Lung (tissue), 12 donors: ENCODE measurements around the gene FAM107A. TPM values are rescaled to one million over a fixed set of nuclear protein-coding genes. Genes with fewer than 3 reads are reported as not detected.

Experiments
- ATAC-seq: fragments of 200-7000 bp; cut with Tn5 transposase; one replicate; pipeline ENCODE4 v1.9.1; 2020; ENCODE audit warnings: moderate number of reproducible peaks; ENCODE audit not compliant: insufficient read depth, low FRiP score
- DNase-seq, 3 donors: peaks; one replicate each; pipeline ENCODE4 v3.0.0-alpha.2; 2013 to 2017
- H3K27ac ChIP-seq, 2 donors: one replicate each; pipeline ENCODE4 v1.5.1; 2013; ENCODE audit warnings: mild to moderate bottlenecking in 2 of 2, moderate library complexity in 2 of 2, control low read depth in 1 of 2, inconsistent platforms in 1 of 2, low read depth in 1 of 2, low read length in 1 of 2
- H3K27me3 ChIP-seq, 3 donors: one replicate each; pipeline ENCODE4 v1.5.1; 2013; ENCODE audit warnings: low read length in 2 of 3; ENCODE audit not compliant: control insufficient read depth in 3 of 3, insufficient read depth in 3 of 3
- H3K36me3 ChIP-seq, 4 donors: one replicate each; pipeline ENCODE4 v1.5.1; 2013; ENCODE audit warnings: low read length in 4 of 4, mild to moderate bottlenecking in 1 of 4, moderate library complexity in 1 of 4; ENCODE audit not compliant: control insufficient read depth in 4 of 4, insufficient read depth in 4 of 4
- H3K4me1 ChIP-seq, 5 donors: one replicate each; pipeline ENCODE4 v1.5.1; 2013; ENCODE audit warnings: low read length in 5 of 5, mild to moderate bottlenecking in 2 of 5, moderate library complexity in 1 of 5; ENCODE audit not compliant: control insufficient read depth in 5 of 5, insufficient read depth in 5 of 5
- H3K4me3 ChIP-seq: one replicate; pipeline ENCODE4 v1.5.1; 2013; ENCODE audit warnings: mild to moderate bottlenecking, control low read depth, moderate library complexity
- H3K9ac ChIP-seq, 2 donors: one replicate each; pipeline ENCODE4 v1.5.1; 2013; ENCODE audit warnings: low read length in 2 of 2, control low read depth in 1 of 2; ENCODE audit not compliant: insufficient read depth in 1 of 2
- H3K9me3 ChIP-seq, 4 donors: one replicate each; pipeline ENCODE4 v1.5.1; 2013; ENCODE audit warnings: low read length in 3 of 4, mild to moderate bottlenecking in 1 of 4, moderate library complexity in 1 of 4; ENCODE audit not compliant: control insufficient read depth in 4 of 4, insufficient read depth in 3 of 4
- CTCF ChIP-seq: IDR thresholded peaks from 2 replicates; pipeline ENCODE4 v1.5.1; 2012; ENCODE audit warnings: mild to moderate bottlenecking; ENCODE audit errors: control extremely low read depth, extremely low read depth
- WGBS, 2 donors: extraction: QIAGEN DNeasy Blood & Tissue Kit; methylation state at CpG; one replicate each; pipeline ENCODE4 v1.1.7; 2013; 5-methylcytosine and 5-hydroxymethylcytosine counted together
- polyA plus RNA-seq, 2 donors: library from polyadenylated mRNA; stranded (reverse); fragments of 200-250 nt; gene quantifications; one replicate each; pipeline ENCODE4 v1.2.1, GENCODE V29; 2013
- total RNA-seq, 2 donors: library from RNA; depleted of rRNA in 1 of 2; stranded (reverse); fragments of >200 nt in 1 of 2; gene quantifications; one replicate each; pipeline ENCODE4 v1.2.1, GENCODE V29; 2014 to 2021
- donor health status: control.
- donor health status: control.
- donor health status: Bipolar disorder and iron deficiency.
- donor health status: healthy.
- donor health status: DM: yes; HTN: yes; CAD: no.

FAM107A gene
- total and polyA plus RNA-seq, 4 donors: 4.2 to 83.6 (median 34.7) TPM

- H3K9ac ChIP-seq: peak overlapping the region in 1 of 2 donors; percentile 68
Measured at GRCh38 chr3:58584690-58585004, 7.5 kb upstream of the FAM107A start.

DNA sequence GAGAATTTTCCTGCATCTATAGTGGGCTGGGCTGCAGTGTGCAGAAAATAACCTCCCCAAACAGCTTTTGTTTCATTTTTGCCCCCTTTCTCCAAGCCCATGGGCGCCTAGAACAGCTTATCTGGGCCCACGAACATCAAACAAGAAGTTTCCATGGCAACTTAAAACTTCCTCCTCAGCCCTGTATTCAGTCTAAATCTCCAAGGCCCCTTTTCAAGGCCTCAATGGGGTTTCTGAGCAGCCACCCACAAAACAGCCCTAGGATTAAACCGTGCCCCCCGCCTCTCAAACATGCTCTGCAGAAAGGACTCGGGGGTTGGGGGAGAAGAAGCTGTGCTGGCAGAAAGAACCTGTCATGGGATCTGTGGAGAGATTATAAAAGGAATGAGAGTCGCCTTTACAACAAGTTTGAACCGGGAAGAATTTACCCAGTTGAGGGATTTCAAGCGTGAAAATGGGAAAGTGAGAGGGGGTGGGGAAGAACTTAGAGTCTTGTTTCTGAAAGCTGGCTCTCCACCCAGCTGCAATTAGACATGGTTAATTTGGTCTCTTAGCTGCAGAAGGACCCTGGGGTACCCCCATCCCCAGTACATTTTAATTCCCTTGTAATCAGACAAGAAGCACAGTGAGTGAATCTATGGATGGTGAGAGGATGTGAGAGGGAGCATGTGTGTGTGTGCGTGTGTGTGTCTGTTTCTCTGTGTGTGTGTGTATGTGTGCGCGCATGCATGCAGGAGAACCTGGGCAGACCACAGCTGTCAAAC is 4.3 kb upstream of the FAM107A start:
- 63 to 66% methylated on average over 11 of the region's 11 CpGs for WGBS, 2 donors
- Histone ChIP-seq H3K9me3 (no peaks in the 10 kb centered on the region), H3K27ac (no peak overlapping the region), H3K9ac (no peak overlapping the region), H3K27me3 (peaks cover 0 to 15% (median 13%) of the 10 kb centered on the region in 3 donors), H3K4me1 (peaks cover 0 to 33% (median 0%) of the 10 kb centered on the region in 5 donors), H3K36me3 (no peaks in the 10 kb centered on the region), H3K4me3 (no peak overlapping the region)
- DNase-seq: peak; percentile 37 to 55 (median 38)
- no peak for TF ChIP-seq CTCF
- no peak for ATAC-seq

More at GRCh38 chr3:58584690-58585004, 7.5 kb upstream of the FAM107A start:
- H3K27me3 ChIP-seq: peaks cover 5 to 31% (median 28%) of the 10 kb centered on the region in 3 donors
- peak overlapping the region; percentile 58 to 69 for H3K27ac ChIP-seq
- peaks cover 0 to 22% (median 0%) of the 10 kb centered on the region in 5 donors for H3K4me1 ChIP-seq
- 20 to 38% methylated on average over 10 of the region's 10 CpGs for WGBS, 2 donors
- DNase-seq: no peak
- peak overlapping the region; percentile 33 for H3K4me3 ChIP-seq
- TF ChIP-seq CTCF: no peak
- no peaks in the 10 kb centered on the region for H3K36me3 ChIP-seq
- H3K9me3 ChIP-seq: no peaks in the 10 kb centered on the region
- no peak for ATAC-seq

DNA sequence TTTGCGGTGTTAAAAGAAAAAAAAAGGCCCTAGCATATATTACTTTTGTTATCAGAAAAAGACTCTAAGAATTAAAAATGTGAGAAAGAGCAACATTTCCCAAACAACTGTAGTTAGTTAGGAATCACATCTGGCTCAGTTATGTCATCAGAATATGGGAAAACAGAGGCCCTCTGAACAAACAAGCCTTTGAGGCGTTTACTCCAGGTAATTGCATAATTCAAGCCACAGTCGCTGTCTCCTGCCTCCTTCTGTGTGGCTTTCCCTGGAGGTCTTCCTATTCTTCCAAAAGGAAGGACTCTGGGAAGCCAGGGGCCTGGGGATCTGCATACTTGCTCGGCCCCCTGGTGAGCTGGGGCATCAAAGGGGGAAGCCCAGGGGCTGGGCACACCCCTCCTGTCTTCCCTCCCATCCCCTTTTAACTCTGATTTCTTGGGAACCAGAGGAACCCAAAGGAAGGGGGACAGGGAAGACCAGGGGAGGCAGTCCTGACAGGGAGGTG is 3.7 kb upstream of the FAM107A start:
- TF ChIP-seq CTCF: no peak
- DNase-seq (no peak), ATAC-seq (no peak)
- peaks cover 0 to 28% (median 0%) of the 10 kb centered on the region in 5 donors for H3K4me1 ChIP-seq
- peaks cover 0 to 9% (median 7%) of the 10 kb centered on the region in 3 donors for H3K27me3 ChIP-seq
- H3K4me3 ChIP-seq: no peak overlapping the region
- no peaks in the 10 kb centered on the region for H3K9me3 ChIP-seq
- H3K27ac ChIP-seq: no peak overlapping the region
- H3K36me3 ChIP-seq: no peaks in the 10 kb centered on the region
- no peak overlapping the region for H3K9ac ChIP-seq
- 72 to 78% methylated on average over 4 of the region's 4 CpGs for WGBS, 2 donors
